Lower leg skin (tissue), 3 donors: ENCODE measurements around the gene RUNX2.

Experiments used
- CTCF ChIP-seq, 3 donors: fragments of 450-650 bp; IDR thresholded peaks; one replicate each; pipeline ENCODE4 v1.5.1; 2016; ENCODE audit warnings: antibody characterized with exemption in 3 of 3, mild to moderate bottlenecking in 3 of 3, moderate library complexity in 2 of 3
- POLR2A ChIP-seq, 2 donors: fragments of 450-650 bp; IDR thresholded peaks; one replicate each; pipeline ENCODE4 v1.6.1; 2016 to 2017; ENCODE audit warnings: antibody characterized with exemption in 2 of 2, mild to moderate bottlenecking in 1 of 2, moderate library complexity in 1 of 2

GRCh38 chr6:45441851-45442453 is 113.8 kb downstream of the RUNX2 start:
- TF ChIP-seq CTCF (IDR thresholded peaks at IDR 0.05) (no peak), POLR2A (IDR thresholded peaks at IDR 0.05) (no peak)
